Sigmoid colon (tissue), 7 donors: ENCODE measurements around the gene AFAP1. TPM values are rescaled to one million over a fixed set of nuclear protein-coding genes. Genes with fewer than 3 reads are reported as not detected.

Source experiments
- DNase-seq: peaks from one replicate; pipeline ENCODE4 v3.0.0-alpha.2; 2019
- H3K27ac ChIP-seq, 4 donors: fragments of 200-600 bp; sonication (generic); one replicate each; pipeline ENCODE4 v1.5.1; 2016 to 2019; ENCODE audit warnings: mild to moderate bottlenecking in 1 of 4
- H3K27me3 ChIP-seq, 3 donors: fragments of 200-600 bp; sonication (generic); one replicate each; pipeline ENCODE4 v1.5.1; 2019; ENCODE audit warnings: mild to moderate bottlenecking in 1 of 3
- H3K36me3 ChIP-seq, 4 donors: fragments of 200-600 bp; sonication (generic); one replicate each; pipeline ENCODE4 v1.5.1; 2016 to 2019
- H3K4me1 ChIP-seq, 4 donors: fragments of 200-600 bp; sonication (generic); one replicate each; pipeline ENCODE4 v1.5.1; 2017 to 2019
- H3K4me3 ChIP-seq, 4 donors: fragments of 200-600 bp; sonication (generic); one replicate each; pipeline ENCODE4 v1.5.1; 2017 to 2019; ENCODE audit warnings: mild to moderate bottlenecking in 2 of 4, moderate library complexity in 1 of 4
- H3K9me3 ChIP-seq, 4 donors: fragments of 200-600 bp in 3 of 4; sonication (generic) in 3 of 4; one replicate each; pipeline versions ENCODE4 v1.5.1 to v1.6.1; 2013 to 2019
- EP300 ChIP-seq, 4 donors: sonication (generic); formaldehyde crosslinking; IDR thresholded peaks; one replicate each; pipeline ENCODE4 v1.6.1; 2017; ENCODE audit warnings: antibody characterized with exemption in 4 of 4
- POLR2A ChIP-seq, 2 donors: fragments of 450-650 bp; IDR thresholded peaks; one replicate each; pipeline ENCODE4 v1.6.1; 2016; ENCODE audit warnings: antibody characterized with exemption in 2 of 2, mild to moderate bottlenecking in 2 of 2, moderate library complexity in 2 of 2
- POLR2AphosphoS5 ChIP-seq, 4 donors: sonication (generic); formaldehyde crosslinking; IDR thresholded peaks; one replicate each; pipeline ENCODE4 v1.6.1; 2017; ENCODE audit warnings: antibody characterized with exemption in 4 of 4
- WGBS, 2 donors: extraction: QIAGEN DNeasy Blood & Tissue Kit; methylation state at CpG; one replicate each; pipeline ENCODE4 v1.1.7; 2013; 5-methylcytosine and 5-hydroxymethylcytosine counted together
- intact Hi-C: fragments of 100-400 bp; cut with DNase I; formaldehyde crosslinking; loops from one replicate; pipeline ENCODE4 v1.15.1; 2023
- polyA plus RNA-seq, 3 donors: library from polyadenylated mRNA; stranded (reverse); fragments of 200-250 nt; gene quantifications; one replicate each; pipeline ENCODE4 v1.2.3, GENCODE V29; 2013
- total RNA-seq, 4 donors: library from RNA; depleted of rRNA; stranded (reverse); fragments of >200 nt; gene quantifications; one replicate each; pipeline ENCODE4 v1.1.0, GENCODE V29; 2016
- TF ChIP-seq, protein P1 (sequence below), 4 experiments: fragments of 450-650 bp in 3 of 4; fragments of 200-600 bp in 1 of 4; IDR thresholded peaks; one replicate each; pipeline ENCODE4 v1.5.1; 2016 to 2019; ENCODE audit warnings: antibody characterized with exemption in 4 of 4, mild to moderate bottlenecking in 3 of 4, moderate library complexity in 2 of 4
- donor health status: healthy with polysubstance abuse.
- donor health status: Bipolar disorder and iron deficiency.
- donor health status: healthy.

AFAP1 gene
- total and polyA plus RNA-seq, 7 donors = 7.6 to 51.3 (median 24.0) TPM

DNA sequence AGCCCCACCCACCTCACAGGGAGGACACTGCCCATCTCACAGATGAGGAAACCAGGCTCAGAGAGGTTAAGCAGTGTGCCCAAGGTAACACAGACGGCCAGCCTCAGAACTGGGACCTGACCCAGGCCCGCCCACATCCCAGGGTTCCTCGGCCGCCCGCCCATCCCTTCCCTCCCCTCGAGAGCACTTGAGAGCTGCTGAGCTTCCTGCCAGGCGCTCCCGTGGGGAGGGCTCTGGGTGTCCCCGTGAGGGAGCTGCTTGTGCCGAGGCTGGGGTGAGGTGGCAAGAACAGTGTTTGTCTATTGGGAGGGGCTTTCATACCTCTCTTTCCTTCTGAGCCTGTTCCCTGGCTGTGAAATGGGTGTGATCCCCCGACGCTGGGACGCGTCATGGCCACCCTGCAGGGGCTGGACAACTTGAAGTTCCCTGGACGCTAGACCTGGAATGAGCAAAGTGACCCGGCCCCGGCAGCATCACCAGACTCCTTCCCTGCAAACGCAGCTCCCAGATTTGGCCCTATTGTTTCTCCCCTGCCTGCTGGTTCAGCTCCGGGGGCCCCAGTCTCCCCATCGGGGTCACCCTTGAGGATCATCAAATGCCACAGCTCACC, 204.9 kb downstream of the AFAP1 start:
- no peak overlapping the region for H3K27ac ChIP-seq
- no peaks in the 10 kb centered on the region for H3K9me3 ChIP-seq
- DNase-seq = no peak
- TF ChIP-seq POLR2AphosphoS5 (IDR thresholded peaks at IDR 0.05) (no peak), POLR2A (IDR thresholded peaks at IDR 0.05) (no peak), EP300 (IDR thresholded peaks at IDR 0.05) (no peak)
- TF ChIP-seq, protein P1, sequence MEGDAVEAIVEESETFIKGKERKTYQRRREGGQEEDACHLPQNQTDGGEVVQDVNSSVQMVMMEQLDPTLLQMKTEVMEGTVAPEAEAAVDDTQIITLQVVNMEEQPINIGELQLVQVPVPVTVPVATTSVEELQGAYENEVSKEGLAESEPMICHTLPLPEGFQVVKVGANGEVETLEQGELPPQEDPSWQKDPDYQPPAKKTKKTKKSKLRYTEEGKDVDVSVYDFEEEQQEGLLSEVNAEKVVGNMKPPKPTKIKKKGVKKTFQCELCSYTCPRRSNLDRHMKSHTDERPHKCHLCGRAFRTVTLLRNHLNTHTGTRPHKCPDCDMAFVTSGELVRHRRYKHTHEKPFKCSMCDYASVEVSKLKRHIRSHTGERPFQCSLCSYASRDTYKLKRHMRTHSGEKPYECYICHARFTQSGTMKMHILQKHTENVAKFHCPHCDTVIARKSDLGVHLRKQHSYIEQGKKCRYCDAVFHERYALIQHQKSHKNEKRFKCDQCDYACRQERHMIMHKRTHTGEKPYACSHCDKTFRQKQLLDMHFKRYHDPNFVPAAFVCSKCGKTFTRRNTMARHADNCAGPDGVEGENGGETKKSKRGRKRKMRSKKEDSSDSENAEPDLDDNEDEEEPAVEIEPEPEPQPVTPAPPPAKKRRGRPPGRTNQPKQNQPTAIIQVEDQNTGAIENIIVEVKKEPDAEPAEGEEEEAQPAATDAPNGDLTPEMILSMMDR (IDR thresholded peaks at IDR 0.05) = no peak
- intact Hi-C loops = no loop called here
- H3K4me1 ChIP-seq = no peaks in the 10 kb centered on the region
- 39 to 60% methylated on average over 20 of the region's 20 CpGs for WGBS, 2 donors
- H3K4me3 ChIP-seq = no peak overlapping the region
- H3K27me3 ChIP-seq = no peaks in the 10 kb centered on the region
- peaks cover 0 to 12% (median 0%) of the 10 kb centered on the region in 4 donors for H3K36me3 ChIP-seq

DNA sequence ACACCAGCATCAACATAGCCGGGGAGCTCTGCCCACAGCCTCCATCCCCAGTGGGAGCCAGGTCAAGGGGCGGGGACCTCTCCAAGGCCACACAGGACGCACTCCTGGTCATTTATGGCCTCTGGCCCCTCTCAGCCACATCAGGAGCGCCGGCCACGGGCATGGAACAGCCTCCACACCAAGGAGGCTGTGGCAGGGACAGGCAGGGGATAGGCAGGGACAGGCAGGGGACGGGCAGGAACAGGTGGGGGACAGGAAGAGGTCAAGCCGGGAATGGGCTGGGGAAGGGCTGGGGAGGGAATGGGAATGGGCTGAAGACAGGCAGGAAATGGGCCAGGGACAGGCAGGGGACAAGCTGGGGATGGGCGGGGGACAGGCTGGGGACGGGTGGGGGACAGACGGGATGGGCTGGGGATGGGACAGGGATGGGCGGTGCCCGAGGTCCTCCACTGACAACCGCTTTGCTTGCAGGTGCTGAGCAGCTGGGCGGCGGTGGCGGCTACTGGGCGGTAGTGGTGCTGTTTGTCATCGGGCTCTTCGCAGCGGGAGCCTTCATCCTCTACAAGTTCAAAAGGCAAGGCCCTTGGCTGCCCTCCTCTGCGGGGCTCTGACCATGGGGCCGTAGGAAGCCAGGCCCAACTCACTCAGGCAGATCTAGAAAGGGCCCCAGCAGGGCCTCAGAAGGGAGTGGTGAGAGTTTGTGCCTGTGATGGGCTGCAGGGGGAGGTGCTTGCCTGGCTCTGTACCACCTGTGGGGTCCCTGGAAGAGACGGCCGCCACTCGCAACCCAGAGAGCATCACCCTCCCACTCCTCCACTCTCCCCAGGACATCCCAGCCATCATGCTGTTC, 205.6 kb downstream of the AFAP1 start:
- no peaks in the 10 kb centered on the region for H3K4me1 ChIP-seq
- H3K27ac ChIP-seq = no peak overlapping the region
- H3K4me3 ChIP-seq = no peak overlapping the region
- 32 to 61% methylated on average over 26 of the region's 26 CpGs for WGBS, 2 donors
- H3K27me3 ChIP-seq = no peaks in the 10 kb centered on the region
- intact Hi-C loops = no loop called here
- peaks cover 0 to 12% (median 0%) of the 10 kb centered on the region in 4 donors for H3K36me3 ChIP-seq
- no peak for DNase-seq
- TF ChIP-seq EP300 (IDR thresholded peaks at IDR 0.05) = no peak
- no peak for TF ChIP-seq POLR2AphosphoS5 (IDR thresholded peaks at IDR 0.05)
- TF ChIP-seq, protein P1 (IDR thresholded peaks at IDR 0.05) = no peak
- TF ChIP-seq POLR2A (IDR thresholded peaks at IDR 0.05) = no peak
- no peaks in the 10 kb centered on the region for H3K9me3 ChIP-seq

DNA sequence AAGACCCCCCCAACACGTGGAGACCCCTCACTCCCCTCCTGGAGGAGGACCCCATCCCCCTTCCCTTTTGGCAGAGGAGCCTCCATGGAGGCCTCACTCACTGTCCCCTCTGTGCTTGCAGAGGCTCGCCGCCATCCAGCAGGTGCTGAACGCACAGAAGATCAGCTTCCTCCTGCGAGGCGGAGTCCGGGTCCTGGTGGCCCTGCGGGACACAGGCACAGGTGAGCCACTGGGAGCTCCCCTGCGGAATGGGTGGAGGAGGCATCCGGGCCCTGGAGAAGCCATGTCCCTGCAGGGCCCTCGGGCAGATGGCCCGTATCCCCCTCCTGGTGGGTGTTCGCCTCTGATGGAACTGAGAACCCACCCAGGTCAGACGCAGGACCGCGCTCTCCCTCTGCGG, 206.5 kb downstream of the AFAP1 start:
- no peak overlapping the region for H3K4me3 ChIP-seq
- WGBS, 2 donors = 78 to 86% methylated on average over 17 of the region's 17 CpGs

DNA sequence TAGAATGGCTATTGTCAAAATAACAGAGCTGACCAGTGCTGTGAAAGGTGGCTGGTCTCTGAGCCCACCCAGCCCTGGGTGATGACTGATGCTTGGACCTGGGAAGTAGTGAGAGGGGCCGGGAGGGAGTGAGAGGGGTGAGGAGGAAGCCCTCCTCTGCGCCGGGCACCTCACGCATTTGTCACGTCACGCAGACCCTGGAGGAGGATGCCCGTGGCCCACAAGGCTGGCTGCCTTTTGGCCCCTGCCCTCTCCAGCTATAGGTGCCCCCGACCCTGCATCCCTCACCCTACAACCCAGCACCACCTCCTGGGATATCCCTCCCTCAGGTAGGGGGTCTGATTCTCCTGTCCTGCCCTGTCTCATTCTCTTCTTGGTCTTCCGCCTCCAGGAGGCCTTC, 207.4 kb downstream of the AFAP1 start:
- Histone ChIP-seq H3K27me3 (no peaks in the 10 kb centered on the region), H3K27ac (no peak overlapping the region), H3K4me1 (no peaks in the 10 kb centered on the region), H3K4me3 (no peak overlapping the region), H3K9me3 (no peaks in the 10 kb centered on the region), H3K36me3 (no peaks in the 10 kb centered on the region)
- TF ChIP-seq POLR2A (IDR thresholded peaks at IDR 0.05) (no peak), POLR2AphosphoS5 (IDR thresholded peaks at IDR 0.05) (no peak)
- TF ChIP-seq, protein P1 (IDR thresholded peaks at IDR 0.05) = no peak
- 90 to 92% methylated on average over 9 of the region's 9 CpGs for WGBS, 2 donors
- no peak for DNase-seq
- intact Hi-C loops = no loop called here

More for the DNA sequence above, 206.5 kb downstream of the AFAP1 start:
- no peaks in the 10 kb centered on the region for H3K27me3 ChIP-seq
- no peak overlapping the region for H3K27ac ChIP-seq
- no peaks in the 10 kb centered on the region for H3K4me1 ChIP-seq
- DNase-seq = no peak
- TF ChIP-seq, protein P1 (IDR thresholded peaks at IDR 0.05) = no peak
- no peak for TF ChIP-seq EP300 (IDR thresholded peaks at IDR 0.05)
- TF ChIP-seq POLR2AphosphoS5 (IDR thresholded peaks at IDR 0.05) = no peak
- TF ChIP-seq POLR2A (IDR thresholded peaks at IDR 0.05) = no peak
- no peaks in the 10 kb centered on the region for H3K9me3 ChIP-seq
- intact Hi-C loops = no loop called here
- H3K36me3 ChIP-seq = peaks cover 0 to 7% (median 0%) of the 10 kb centered on the region in 4 donors
